GM21423 (cell line): ENCODE data around the gene DPPA2.
"Not testable (repeated sequence)": the region's sequence is repeated elsewhere in the genome, so short reads cannot be mapped to it uniquely, and the experiment has no call there.

ENCODE experiments used
- ATAC-seq: cut with Tn5 transposase; IDR thresholded peaks from one replicate; pipeline ENCODE4 v1.9.1; 2021; ENCODE audit warnings: mild to moderate bottlenecking, moderate library complexity; ENCODE audit not compliant: unreplicated experiment

The DPPA2 gene, protein sequence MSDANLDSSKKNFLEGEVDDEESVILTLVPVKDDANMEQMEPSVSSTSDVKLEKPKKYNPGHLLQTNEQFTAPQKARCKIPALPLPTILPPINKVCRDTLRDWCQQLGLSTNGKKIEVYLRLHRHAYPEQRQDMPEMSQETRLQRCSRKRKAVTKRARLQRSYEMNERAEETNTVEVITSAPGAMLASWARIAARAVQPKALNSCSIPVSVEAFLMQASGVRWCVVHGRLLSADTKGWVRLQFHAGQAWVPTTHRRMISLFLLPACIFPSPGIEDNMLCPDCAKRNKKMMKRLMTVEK

DNA sequence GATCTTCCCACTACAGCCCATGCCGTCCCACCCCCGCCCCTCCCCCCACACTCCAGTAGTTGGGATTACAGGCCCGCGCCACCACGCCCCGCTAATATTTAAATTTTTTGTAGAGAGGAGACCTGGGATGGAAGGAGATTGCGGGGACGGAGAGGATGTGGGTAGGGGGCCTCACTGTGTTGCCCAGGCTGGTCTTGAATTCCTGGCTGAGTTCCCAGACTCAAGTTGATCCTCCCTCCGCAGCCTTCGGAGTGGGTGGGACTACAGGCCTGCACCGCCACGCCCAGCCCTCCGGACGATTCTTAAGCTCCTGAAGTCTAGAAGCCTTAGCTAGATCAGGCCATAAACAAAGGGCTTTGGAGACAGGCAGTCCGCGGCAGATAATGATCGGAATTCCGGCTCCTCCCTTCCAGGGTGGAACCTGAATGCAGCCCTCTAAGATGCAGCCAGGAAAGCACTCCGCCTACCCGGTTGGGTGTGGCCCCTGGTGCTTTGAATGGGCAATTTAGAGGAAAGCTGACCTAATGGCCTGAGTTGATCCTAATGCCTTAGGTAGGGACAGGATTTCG is at the start of gene DPPA2:
Gene DPPA2, minus strand, starts transcription at position 356 of the 569 bp plus-strand sequence. CDS start 1,975 bp downstream, outside the sequence.
- ATAC-seq: no peak

DNA sequence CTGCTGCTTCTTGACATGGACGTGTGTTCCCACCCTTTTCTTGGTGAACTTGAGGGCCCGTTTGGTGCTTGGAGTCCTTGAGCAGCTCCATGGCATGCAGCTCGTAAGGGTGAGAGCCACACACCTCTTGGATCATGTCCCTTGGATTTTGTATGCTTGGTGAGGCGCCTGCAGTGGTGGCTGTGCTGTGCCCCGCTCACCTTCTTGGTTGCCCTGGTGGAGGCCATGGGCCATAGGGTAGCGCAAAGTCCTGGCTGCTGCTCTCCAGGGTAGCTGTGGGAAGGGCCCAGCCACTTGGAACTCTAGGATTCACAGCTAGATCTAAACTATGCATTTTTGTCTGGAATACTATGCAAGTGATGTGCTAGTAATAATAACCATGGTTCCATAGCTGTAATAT is 47.8 kb upstream of the DPPA2 start:
- no peak for ATAC-seq

DNA sequence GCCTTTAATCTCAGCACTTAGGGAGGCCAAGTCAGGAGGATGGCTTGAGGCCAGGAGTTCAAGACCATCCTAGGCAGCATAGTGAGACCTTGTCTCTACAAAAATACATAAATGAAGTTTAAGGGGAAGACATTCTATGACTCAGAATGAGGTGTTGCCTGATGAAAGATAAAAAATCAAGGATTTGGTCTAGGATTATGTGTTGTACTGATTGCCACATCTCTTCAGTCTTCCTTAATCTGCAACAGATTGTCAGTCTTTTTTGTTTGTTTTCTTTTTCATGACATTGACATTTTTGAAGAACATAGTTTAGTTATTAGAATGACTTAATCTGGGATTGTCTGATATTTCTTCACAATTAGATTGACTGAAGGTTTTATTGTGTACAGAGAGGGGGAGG is 47.3 kb upstream of the DPPA2 start:
- no peak for ATAC-seq

DNA sequence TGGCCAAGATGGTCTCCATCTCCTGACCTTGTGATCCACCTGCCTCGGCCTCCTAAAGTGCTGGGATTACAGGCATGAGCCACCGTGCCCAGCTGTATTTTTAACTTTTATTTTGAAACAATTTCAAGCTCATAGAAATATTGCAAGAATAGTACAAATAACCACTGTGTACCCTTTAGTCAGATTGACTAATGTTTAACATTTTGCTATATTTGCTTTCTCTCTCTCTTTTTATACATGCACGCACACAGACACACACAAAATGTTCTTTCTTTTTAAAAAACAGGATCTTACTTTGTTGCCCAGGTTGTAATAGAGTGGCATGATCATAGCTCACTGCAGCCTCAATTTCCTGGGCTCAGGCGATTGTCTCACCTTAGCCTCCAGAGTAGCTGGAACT is 46.5 kb upstream of the DPPA2 start:
- ATAC-seq: no peak

DNA sequence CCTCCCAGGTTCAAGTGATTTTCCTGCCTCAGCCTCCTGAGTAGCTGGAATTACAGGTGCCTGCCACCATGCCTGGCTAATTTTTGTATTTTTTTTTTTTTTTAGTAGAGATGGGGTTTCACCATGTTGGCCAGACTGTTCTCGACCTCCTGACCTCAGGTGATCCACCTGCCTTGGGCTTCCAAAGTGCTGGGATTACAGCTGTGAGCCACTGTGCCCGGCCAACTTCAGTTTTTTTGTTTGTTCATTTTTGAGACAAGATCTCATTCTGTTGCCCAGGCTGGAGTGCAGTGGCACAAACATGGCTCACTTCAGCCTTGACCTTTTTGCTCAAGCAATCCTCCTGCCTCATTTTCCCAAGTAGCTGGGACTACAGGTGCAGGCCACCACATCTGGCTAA is 42.5 kb upstream of the DPPA2 start:
- ATAC-seq: not testable (repeated sequence)

DNA sequence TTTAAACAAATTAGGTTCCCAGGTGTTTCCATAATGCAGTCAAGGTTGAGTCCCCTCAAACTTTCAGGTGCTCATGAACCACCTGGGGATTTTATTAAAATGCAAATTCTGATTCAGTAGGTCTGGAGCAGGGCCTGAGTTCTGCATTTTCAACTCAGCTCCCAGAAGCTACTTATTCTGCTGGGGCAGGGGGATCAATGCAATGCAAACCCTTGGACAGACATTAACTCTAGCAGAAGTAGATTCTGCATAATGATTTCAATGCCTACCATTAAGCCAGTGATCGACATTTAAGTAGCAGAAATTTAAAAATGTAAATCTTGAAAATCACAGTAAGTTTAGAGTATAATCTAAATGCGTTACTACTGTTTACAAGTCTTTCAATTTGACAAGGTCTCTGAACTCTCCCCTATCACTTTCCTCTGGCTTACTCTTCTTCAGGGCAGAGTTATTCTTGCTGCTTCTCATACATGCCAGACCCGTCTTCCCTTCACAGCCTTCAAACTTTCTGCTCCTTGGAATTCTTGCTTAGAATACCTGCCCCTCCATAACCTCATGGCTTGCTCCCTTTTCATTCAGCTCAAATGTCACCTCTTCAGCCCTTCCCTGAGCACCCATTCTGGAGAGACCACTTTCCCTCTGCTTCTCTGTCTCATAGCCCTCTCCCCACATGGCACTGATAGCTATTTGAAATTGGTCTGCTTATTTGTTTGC is 40.3 kb upstream of the DPPA2 start:
- no peak for ATAC-seq

DNA sequence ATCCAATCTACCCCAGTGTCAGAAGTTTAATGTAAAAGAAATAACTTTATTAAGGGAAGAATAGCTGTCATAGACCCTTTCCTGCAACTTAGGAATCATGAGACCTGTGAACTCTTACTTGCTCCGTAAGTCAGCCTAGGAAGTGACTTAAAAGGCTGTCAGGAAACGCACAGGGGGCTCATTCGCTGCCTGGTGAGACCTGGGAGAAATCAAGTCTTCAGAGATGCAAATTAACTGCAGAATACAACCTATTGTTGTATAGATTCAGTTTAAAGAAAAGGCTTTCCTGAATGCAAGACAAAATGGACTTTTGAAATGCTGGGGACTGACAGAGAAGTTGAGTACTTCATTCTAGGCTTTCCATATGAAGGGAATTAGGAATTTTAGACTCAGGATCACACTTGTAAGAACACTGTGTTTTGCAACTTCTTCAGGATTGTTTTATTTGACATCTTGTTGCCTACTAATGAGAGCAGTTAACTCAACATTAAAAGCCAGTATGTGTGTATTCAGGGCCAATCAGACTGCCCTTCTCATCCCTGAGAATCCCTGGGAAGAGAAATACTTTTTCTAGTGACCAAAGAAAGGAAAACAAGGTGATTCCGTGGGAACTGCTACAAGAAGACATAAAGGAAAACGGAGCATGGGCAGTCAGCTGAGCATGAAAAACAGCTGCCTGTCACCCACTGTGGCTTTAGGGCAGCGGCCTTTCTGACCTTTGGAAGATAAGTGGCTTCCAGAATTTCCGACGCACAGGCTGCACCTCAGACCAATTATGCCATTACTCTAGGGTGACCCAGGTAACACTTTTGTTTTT is 39.5 kb upstream of the DPPA2 start:
- no peak for ATAC-seq

DNA sequence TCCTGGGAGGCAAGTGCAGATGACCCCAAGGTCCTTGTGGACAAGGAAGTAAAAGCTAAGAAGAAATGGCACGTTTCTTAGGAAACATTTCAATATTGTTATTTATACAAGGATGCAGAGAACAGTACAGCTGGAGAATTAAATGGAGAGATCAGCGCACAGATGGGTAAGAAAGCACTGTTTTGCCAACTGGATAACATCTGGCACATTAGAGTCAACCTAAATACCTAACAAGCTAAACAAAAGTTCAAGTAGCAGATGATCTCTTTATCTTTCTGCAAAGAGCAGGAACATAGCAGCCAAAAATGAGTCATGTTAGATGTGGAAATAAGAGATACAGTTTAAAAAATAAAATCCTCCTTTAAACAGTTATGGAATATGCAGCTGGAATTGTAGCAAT is 36.7 kb upstream of the DPPA2 start:
- no peak for ATAC-seq

DNA sequence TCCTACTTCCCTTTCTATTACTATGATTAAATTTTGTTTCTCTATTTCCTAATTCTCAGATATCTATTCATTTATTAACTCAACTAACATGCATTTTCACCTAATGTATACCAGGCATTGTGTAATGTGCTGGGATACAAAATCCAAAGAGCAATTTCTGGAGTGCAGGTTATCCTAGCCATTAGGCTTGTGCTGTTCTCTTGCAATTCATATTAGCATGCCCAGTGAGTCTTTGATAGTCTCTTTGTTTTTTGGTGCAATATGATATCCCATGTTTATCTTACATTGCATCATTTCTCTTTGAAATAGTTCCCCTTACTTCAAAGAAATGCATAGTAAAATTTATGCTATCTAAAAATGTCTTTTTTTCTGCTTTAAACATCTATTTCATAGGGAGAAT is 34.9 kb upstream of the DPPA2 start:
- no peak for ATAC-seq

DNA sequence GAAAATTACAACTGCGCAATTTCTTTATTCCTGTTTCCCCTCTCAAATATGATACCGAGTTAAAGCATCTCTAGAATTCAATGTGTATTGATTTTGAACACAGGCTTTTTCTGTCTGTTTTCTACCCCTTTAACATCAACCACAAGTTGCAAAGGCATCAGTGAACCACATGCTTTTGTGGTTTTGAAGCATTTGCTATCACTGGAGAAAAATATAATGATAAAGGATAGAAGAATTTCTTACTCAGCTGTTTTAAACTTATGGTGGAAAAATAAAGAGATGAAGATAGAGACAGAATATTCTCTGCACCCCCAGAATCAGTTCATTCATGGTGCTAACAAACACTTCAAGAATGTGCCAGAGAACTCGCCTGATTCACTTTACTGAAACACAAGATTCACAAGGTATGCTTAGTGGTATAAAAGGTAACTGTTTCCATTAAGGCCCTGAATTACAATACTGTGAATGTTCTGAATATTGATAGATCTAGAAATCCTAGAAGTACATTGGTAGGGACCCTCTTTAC is 30.5 kb upstream of the DPPA2 start:
- no peak for ATAC-seq

DNA sequence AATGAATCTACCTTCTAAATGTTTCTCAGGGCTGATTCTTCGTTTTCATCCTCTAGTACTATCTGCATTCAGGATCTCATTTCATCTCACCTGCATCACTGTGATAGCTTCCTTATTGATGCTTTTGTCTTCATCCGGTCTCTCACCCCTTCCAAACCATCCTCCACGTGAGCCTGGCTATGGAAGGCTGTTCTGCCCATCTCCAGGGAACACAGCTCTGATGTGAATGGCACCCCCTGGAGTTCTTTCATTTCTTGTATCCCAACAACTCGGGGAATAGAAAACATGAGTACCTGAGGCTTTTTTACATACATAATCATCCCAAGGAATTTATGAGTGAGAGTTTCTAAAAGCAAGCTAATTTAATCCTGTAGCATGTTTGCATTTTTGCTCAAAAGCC is 29.8 kb upstream of the DPPA2 start:
- ATAC-seq: no peak

DNA sequence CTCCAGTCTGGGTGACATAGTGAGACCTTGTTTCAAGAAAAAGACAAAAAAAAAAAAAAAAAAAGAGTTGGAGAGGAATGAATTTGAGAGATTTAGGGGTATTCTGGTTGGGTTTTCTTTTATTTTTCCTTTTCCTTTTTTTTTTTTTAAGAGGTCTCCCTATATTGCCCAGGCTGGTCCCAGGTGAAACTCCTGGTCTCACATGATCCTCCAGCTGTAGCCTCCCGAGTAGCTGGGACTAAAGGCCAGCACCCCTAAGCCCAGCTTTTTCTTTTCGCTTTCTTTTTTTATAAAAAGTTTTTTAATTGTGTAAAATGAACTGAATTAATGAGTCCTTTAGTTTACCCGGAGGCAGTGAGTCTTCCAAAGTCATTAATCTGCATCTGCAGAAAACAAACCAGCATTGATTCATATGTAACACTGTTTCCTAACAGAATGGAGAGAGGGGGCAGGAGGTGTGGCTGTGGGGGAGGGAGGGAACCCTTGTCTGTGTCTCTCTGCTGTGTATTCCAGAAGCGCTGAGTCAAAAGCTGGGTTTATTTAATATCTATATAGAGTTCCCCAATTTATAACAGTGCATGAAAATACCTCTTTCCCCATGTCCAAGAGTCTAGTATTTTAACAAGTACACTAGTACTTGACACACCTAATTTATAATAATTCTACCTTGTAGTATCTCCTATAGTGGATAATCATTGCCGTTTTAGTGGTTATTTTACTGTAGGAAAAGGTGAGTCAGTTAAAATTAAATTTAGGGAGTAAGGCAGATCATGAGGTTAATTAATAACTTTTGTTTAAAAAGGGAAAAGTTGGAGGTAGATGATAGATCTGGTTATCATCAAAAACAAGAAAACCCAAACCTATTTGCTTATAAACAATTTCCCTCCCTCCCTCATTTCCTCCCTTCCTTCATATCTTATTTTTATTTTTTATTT is 23.7 kb upstream of the DPPA2 start:
- no peak for ATAC-seq

DNA sequence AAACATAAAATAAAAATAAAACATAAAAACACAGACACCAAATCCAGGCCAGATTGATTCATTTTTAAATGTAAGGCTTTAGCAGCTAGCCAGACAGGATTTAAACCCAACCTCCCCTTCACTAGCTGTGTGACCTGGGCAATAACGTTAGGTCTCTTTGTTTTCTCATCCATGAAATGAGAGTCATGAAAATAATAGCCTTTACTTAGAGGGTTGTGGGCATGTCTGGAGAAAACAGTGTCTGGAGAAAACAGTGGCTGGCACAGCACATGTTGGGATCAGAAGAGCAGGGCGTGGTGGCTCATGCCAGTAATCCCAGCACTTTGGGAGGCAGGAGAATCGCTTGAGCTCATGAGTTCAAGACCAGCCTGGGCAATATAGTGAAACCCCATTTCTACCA is 22.9 kb upstream of the DPPA2 start:
- no peak for ATAC-seq

DNA sequence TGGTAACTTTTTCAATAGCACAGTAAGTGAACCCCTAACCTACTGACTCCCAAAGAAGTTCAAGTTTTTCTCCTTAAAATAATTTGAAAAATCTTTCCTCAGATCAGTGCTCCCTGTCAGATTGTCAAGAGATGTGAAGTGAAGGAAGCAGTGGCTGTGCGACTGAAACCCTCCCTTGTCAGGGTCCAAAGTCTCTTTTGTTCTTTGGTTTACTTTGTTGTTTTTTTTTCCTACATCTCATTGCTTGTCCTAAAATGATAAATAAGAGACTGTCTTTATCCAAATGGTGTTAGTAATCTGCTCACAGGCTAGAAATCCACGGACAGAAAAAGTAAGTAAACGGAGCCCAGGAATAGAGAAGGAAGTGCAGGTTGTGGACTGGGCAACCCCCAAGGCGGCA is 22.0 kb upstream of the DPPA2 start:
- ATAC-seq: no peak

DNA sequence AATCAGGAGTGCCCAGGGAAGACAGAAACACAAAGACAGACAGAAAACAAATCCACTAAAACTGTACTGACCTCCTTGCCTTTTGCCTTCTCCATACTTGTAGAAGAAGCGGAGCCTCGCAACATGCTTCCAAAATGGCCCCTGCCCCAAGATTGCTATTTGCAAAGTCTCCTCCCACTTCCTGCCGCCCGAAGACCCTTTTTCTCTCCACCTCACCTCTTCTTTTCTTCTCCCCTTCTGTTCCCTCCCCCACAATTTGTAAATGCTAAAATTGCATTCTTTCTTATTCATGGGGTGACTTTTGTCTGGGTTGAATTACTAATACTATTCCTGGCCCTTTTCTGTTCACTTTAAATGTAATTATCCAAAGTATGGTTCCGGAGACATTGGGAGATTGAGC is 21.1 kb upstream of the DPPA2 start, which contains the start of gene DPPA4:
Gene DPPA4, minus strand, starts transcription at position 154 of the 400 bp plus-strand sequence. Its CDS starts 29 bp downstream, at position 125.
- ATAC-seq: no peak

DNA sequence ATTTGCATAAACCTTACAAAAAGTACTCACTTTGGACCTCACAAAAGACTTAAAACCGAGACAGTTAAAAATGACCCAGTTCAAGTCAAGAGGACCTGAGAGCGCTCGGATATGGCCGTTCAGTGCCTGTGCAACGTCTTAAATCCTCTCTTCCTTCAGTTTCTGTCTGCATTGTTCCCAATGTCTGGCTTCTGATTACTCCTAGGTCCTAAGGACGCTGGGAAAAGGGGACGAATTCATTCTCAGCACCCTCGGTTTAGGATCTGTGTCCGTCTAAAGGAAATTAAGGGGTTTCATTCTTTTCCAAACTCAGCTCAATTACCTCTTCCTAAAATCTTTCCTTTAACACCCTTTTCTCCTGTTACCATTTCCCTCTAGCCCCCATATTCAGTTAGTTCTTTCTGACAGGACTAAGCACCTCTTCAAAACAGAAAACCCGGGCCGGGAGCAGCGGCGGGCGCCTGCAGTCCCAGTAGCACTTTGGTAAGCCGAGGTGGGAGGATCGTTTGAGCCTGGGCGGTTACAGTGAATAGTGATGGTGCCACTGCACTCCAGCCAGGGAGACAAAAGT is 20.1 kb upstream of the DPPA2 start:
- no peak for ATAC-seq

DNA sequence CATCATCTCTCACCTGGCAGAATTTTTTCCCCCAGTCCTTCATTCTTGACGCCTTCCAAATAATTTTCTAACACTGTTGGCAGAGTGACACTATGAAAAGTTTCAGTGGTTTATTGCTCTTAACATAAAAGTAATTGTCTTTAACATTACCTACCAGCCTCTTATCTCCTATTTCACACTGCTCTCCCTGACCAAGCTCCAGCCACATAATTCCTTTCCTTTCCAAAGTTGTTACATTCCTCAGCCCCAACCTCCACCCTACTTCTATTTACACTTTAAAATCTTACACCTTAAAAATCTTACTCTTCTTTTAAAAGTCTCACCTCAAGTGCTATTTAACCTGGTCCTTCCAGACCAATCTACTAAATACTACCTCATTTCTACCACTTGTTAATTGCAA is 18.3 kb upstream of the DPPA2 start:
- ATAC-seq: no peak

DNA sequence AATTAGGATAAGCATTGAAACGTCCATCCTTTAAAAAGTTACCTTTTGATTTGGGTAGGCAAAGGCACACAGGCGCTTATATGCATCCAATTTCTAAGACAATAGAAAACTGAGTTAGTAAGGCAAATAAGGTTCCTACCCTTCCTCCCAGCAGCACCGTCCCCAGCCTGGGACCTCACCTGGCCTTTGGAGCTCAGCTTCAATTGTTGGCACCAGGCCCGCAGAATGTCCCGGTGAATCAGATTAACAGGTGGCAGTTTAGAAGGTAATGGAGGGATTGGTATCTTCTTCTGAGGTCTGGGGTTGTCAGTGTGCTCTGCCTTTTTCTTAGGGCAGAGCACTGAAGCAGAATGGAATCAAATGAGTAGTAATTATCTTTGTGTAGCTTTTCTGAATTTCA is 15.4 kb upstream of the DPPA2 start:
- no peak for ATAC-seq

DNA sequence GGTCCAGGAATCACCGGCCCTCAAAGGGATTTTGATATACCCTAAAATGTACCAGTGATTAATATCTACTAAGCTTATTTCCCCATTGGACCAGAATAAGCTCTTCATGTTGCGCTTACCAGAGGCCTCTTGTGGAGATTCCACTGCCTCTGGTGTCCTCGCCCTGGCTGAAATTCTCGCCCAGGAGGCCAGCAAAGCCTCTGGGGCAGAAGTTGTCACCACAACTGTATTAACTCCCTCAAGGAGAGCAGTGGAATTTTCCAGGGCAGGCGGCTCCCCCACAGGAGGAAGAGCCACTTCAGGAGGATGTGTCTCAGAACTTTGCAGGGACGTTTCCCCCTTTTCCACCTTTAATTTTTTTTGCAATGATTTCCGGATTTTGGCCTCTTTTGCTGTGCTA is 14.1 kb upstream of the DPPA2 start:
- no peak for ATAC-seq

DNA sequence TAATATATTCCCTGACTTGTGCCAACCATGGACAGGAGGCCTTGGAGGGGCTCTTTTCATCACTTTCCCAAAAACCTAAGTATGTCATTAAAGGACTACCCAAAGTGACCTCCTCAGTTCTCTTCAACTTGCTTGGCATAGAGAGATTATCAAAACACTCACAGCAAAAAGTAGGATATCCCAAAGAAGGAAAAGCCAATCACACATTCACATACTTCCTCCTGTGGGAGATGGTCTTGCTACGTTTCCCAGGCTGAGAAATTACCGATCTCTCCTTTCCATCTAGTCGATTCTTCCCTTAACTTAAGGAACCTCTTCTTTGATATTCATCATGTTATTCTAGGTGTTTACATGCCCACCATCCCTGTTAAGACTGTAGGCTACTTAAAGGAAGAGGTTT is 11.9 kb upstream of the DPPA2 start:
- ATAC-seq: no peak
